D721Med (cell line): Measurements from ENCODE around the gene CTNNA3.

Experiments used
- DNase-seq: peaks from one replicate; pipeline ENCODE4 v3.0.0; 2011; ENCODE audit warnings: low spot score; ENCODE audit not compliant: insufficient read length
- FAIRE-seq: peaks from 2 replicates; lab custom pipeline; 2011; peaks lifted over from hg19 to GRCh38; lab: Jason Lieb, UNC
- CTCF ChIP-seq: IDR thresholded peaks from 2 replicates; pipeline ENCODE4 v1.5.1; 2012; ENCODE audit warnings: mild to moderate bottlenecking, control low read depth; ENCODE audit not compliant: insufficient read depth; ENCODE audit errors: missing control alignments

CTNNA3 gene

GRCh38 chr10:67036808-67037207, 659.2 kb downstream of the CTNNA3 start:
- FAIRE-seq (no peak), DNase-seq (no peak)
- no peak for TF ChIP-seq CTCF

- DNase-seq (no peak), FAIRE-seq (no peak)
- TF ChIP-seq CTCF = no peak
These were observed 662.1 kb downstream of the CTNNA3 start for GRCh38 chr10:67033878-67034277.

GRCh38 chr10:67022099-67022498, 673.9 kb downstream of the CTNNA3 start:
- TF ChIP-seq CTCF = no peak
- DNase-seq (no peak), FAIRE-seq (no peak)

- TF ChIP-seq CTCF = no peak
- DNase-seq = no peak
- no peak for FAIRE-seq
These were observed 678.8 kb downstream of the CTNNA3 start for GRCh38 chr10:67017218-67017617.

- TF ChIP-seq CTCF = no peak
- FAIRE-seq (no peak), DNase-seq (no peak)
These were observed 680.8 kb downstream of the CTNNA3 start for GRCh38 chr10:67015225-67015624.

- TF ChIP-seq CTCF = no peak
- FAIRE-seq (no peak), DNase-seq (no peak)
These were observed 684.0 kb downstream of the CTNNA3 start for GRCh38 chr10:67011981-67012380.

- TF ChIP-seq CTCF = no peak
- FAIRE-seq (no peak), DNase-seq (no peak)
These were observed 684.5 kb downstream of the CTNNA3 start for GRCh38 chr10:67011480-67011879.
